HFFc6 (cell line): Measurements from ENCODE around the gene YARS2. TPM values are rescaled to one million over a fixed set of nuclear protein-coding genes. Genes with fewer than 3 reads are reported as not detected.

Experiments used
- DNase-seq: peaks from one replicate; pipeline ENCODE4 v3.0.0-alpha.2; 2018
- H3K27ac Mint-ChIP-seq: 2 replicates; pipeline ENCODE4 v1.8.0; 2020; ENCODE audit warnings: mild to moderate bottlenecking, mixed read lengths
- H3K27me3 Mint-ChIP-seq: 2 replicates; pipeline ENCODE4 v1.8.0; 2021; ENCODE audit warnings: mild to moderate bottlenecking, moderate library complexity, mixed read lengths; ENCODE audit not compliant: insufficient read depth
- H3K36me3 Mint-ChIP-seq: 2 replicates; pipeline ENCODE4 v1.8.0; 2021; ENCODE audit warnings: low read depth, mixed read lengths
- H3K4me1 Mint-ChIP-seq: 2 replicates; pipeline ENCODE4 v1.8.0; 2020; ENCODE audit warnings: low read depth, mixed read lengths
- H3K4me3 Mint-ChIP-seq: 2 replicates; pipeline ENCODE4 v1.8.0; 2020; ENCODE audit warnings: mild to moderate bottlenecking, moderate library complexity, mixed read lengths
- H3K9me3 Mint-ChIP-seq: 2 replicates; pipeline ENCODE4 v1.8.0; 2020; ENCODE audit warnings: mild to moderate bottlenecking, mixed read lengths
- CTCF ChIP-seq: fragments of 200-600 bp; sonication (generic); IDR thresholded peaks from 2 replicates; pipeline ENCODE4 v1.5.0; 2021; ENCODE audit warnings: antibody characterized with exemption, mild to moderate bottlenecking
- long read RNA-seq: library from polyadenylated mRNA; unstranded; transcript quantifications from one replicate; pipeline ENCODE4 v2.0.0, GENCODE V29; 2019
- total RNA-seq, 6 experiments: library from RNA; stranded (reverse); fragmentation: NEBNext Ultra II Directional; extraction: Animal tissue kit (Norgen Biotek cat#: 25700); gene quantifications; 2 replicates in 1 of 6; 3 replicates in 5 of 6; pipeline ENCODE4 v1.2.3, GENCODE V29; 2021

Gene YARS2
- 10 to 100 TPM; 14.6 to 21.7 (median 17.4) TPM for total RNA-seq
- long read RNA-seq, transcript YARS2-201 (5 exons, 2,122 nt), result major isoform, 47 of 50 reads
- long read RNA-seq, partial matches to known transcripts, result 0 of 50 reads
- long read RNA-seq, other reads (novel, unspliced or antisense), result 3 of 50 reads

GRCh38 chr12:32755654-32756475 is at the start of gene YARS2:
Gene YARS2 (minus strand): TSS chr12:32755897. CDS start chr12:32755874, 23 bp downstream.
- peaks cover 3% of the 10 kb centered on the region for H3K27me3 Mint-ChIP-seq
- H3K4me1 Mint-ChIP-seq, result peaks cover 26% of the 10 kb centered on the region
- peak; percentile 96 for DNase-seq
- H3K9me3 Mint-ChIP-seq, result no peaks in the 10 kb centered on the region
- peak within 1 kb of the TSS; percentile 93 for H3K4me3 Mint-ChIP-seq
- TF ChIP-seq CTCF, result peak; percentile 85
- peak within 1 kb of the TSS; percentile 95 for H3K27ac Mint-ChIP-seq
- H3K36me3 Mint-ChIP-seq, result no peaks in the 10 kb centered on the region; the same call in 1 of the 2 replicates

GRCh38 chr12:32804301-32804700 is 48.6 kb upstream of the YARS2 start:
- DNase-seq, result no peak
- TF ChIP-seq CTCF, result no peak
- H3K27ac Mint-ChIP-seq, result no peak overlapping the region
- no peak overlapping the region for H3K4me3 Mint-ChIP-seq
- no peaks in the 10 kb centered on the region for H3K36me3 Mint-ChIP-seq
- no peaks in the 10 kb centered on the region; the same call in 1 of the 2 replicates for H3K27me3 Mint-ChIP-seq
- no peaks in the 10 kb centered on the region for H3K4me1 Mint-ChIP-seq
- peaks cover 11% of the 10 kb centered on the region for H3K9me3 Mint-ChIP-seq

GRCh38 chr12:32801269-32801980 is 45.7 kb upstream of the YARS2 start:
- no peak for DNase-seq
- H3K27me3 Mint-ChIP-seq, result no peaks in the 10 kb centered on the region; the same call in 1 of the 2 replicates
- H3K9me3 Mint-ChIP-seq, result peaks cover 6% of the 10 kb centered on the region; the same call in 1 of the 2 replicates
- no peaks in the 10 kb centered on the region for H3K4me1 Mint-ChIP-seq
- H3K4me3 Mint-ChIP-seq, result no peak overlapping the region
- no peak overlapping the region for H3K27ac Mint-ChIP-seq
- TF ChIP-seq CTCF, result no peak
- no peaks in the 10 kb centered on the region for H3K36me3 Mint-ChIP-seq

GRCh38 chr12:32794281-32794680 is 38.6 kb upstream of the YARS2 start:
- no peaks in the 10 kb centered on the region for H3K9me3 Mint-ChIP-seq
- no peaks in the 10 kb centered on the region for H3K4me1 Mint-ChIP-seq
- no peak overlapping the region for H3K27ac Mint-ChIP-seq
- no peak overlapping the region for H3K4me3 Mint-ChIP-seq
- H3K27me3 Mint-ChIP-seq, result no peaks in the 10 kb centered on the region; the same call in 1 of the 2 replicates
- no peaks in the 10 kb centered on the region for H3K36me3 Mint-ChIP-seq
- no peak for TF ChIP-seq CTCF
- no peak for DNase-seq

GRCh38 chr12:32789916-32790315 is 34.2 kb upstream of the YARS2 start:
- no peak overlapping the region for H3K27ac Mint-ChIP-seq
- no peaks in the 10 kb centered on the region for H3K27me3 Mint-ChIP-seq
- no peak for DNase-seq
- H3K36me3 Mint-ChIP-seq, result no peaks in the 10 kb centered on the region
- no peak overlapping the region for H3K4me3 Mint-ChIP-seq
- no peak for TF ChIP-seq CTCF
- no peaks in the 10 kb centered on the region for H3K4me1 Mint-ChIP-seq
- no peaks in the 10 kb centered on the region for H3K9me3 Mint-ChIP-seq
